ENCODE measurements around the gene ARHGEF7. TPM values are rescaled to one million over a fixed set of nuclear protein-coding genes. Genes with fewer than 3 reads are reported as not detected.

The ARHGEF7 gene
- total RNA-seq, 1 experiment from 2014 or later: 47.3 TPM

DNA sequence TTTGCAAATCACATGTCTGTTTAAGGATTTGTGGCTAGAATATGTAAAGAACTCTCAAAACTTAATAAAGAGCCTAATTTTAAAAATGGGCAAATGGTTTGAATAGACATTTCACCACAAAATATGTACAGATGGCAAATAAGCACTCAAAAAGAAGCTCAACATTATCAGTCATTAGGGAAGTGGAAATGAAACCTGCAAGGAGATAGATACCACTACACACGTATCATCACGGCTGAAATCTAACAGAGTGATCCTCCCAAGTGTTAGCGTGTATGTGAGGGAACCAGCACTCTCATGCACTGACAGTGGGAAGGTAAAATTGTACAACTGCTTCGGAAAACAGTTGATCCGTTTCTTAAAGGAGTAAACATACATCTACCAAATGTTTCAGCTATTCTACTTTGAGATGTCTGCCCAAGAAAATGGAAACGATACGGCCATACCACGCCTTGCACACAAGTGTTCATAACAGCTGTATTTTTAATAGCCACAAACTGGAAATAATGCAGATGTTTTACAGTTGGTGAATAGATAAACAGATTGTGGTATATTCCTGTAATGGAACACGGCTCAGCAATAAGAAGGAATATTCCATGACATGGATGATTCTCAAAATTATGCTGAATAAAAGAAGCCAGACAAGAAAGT is 14.5 kb downstream of the ARHGEF7 start (continued):
- TF ChIP-seq, protein P1, sequence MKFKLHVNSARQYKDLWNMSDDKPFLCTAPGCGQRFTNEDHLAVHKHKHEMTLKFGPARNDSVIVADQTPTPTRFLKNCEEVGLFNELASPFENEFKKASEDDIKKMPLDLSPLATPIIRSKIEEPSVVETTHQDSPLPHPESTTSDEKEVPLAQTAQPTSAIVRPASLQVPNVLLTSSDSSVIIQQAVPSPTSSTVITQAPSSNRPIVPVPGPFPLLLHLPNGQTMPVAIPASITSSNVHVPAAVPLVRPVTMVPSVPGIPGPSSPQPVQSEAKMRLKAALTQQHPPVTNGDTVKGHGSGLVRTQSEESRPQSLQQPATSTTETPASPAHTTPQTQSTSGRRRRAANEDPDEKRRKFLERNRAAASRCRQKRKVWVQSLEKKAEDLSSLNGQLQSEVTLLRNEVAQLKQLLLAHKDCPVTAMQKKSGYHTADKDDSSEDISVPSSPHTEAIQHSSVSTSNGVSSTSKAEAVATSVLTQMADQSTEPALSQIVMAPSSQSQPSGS (CRISPR knock-in tag; IDR thresholded peaks at IDR 0.05; ENCODE audit: borderline replicate concordance, low read depth): no peak
- no peak for TF ChIP-seq CREM (CRISPR knock-in tag; IDR thresholded peaks at IDR 0.05)
- no peak for TF ChIP-seq TEAD4 (CRISPR knock-in tag; IDR thresholded peaks at IDR 0.05)
- TF ChIP-seq PRRX2 (CRISPR knock-in tag; IDR thresholded peaks at IDR 0.05): no peak
- no peak for TF ChIP-seq ZNF232 (CRISPR knock-in tag; IDR thresholded peaks at IDR 0.05)
- TF ChIP-seq NFYB (CRISPR knock-in tag; conservative IDR thresholded peaks at IDR 0.05; ENCODE audit: low read depth): no peak

DNA sequence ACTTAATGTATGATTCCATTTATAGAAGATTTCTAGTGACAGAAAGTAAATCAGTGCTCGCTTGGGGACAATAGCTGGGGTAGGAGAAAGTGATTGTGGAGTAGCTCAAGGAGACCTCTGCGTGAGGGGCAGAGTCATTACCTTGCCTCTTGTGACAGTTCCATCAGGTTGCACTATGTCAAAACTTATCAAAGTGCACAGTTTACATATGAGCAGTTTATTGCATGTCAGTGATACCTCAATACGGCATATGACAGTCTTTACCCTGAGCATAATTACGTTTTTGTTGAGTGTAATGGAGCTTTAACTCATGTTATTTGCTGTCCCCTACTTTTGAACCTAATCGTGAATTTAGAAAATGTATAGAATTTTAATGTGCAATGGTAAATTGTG is 15.0 kb downstream of the ARHGEF7 start:
- Mint-ChIP-seq H3K4me1 (no peaks in the 10 kb centered on the region), H3K27me3 (ENCODE audit: low read depth) (peaks cover 9% of the 10 kb centered on the region; the same call in 1 of the 2 replicates), H3K36me3 (no peaks in the 10 kb centered on the region), H3K9me3 (peaks cover 5% of the 10 kb centered on the region; the same call in 1 of the 2 replicates), H3K27ac (no peak overlapping the region), H3K4me3 (no peak overlapping the region)
- ChIA-PET POLR2A (no interaction called here), CTCF (no interaction called here)
- ATAC-seq (no peak), DNase-seq (ENCODE audit: low spot score) (no peak)
- TF ChIP-seq, protein P2, sequence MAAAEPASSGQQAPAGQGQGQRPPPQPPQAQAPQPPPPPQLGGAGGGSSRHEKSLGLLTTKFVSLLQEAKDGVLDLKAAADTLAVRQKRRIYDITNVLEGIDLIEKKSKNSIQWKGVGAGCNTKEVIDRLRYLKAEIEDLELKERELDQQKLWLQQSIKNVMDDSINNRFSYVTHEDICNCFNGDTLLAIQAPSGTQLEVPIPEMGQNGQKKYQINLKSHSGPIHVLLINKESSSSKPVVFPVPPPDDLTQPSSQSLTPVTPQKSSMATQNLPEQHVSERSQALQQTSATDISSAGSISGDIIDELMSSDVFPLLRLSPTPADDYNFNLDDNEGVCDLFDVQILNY (CRISPR knock-in tag; IDR thresholded peaks at IDR 0.05): no peak
- TF ChIP-seq ETV6 (CRISPR knock-in tag; IDR thresholded peaks at IDR 0.05): no peak

DNA sequence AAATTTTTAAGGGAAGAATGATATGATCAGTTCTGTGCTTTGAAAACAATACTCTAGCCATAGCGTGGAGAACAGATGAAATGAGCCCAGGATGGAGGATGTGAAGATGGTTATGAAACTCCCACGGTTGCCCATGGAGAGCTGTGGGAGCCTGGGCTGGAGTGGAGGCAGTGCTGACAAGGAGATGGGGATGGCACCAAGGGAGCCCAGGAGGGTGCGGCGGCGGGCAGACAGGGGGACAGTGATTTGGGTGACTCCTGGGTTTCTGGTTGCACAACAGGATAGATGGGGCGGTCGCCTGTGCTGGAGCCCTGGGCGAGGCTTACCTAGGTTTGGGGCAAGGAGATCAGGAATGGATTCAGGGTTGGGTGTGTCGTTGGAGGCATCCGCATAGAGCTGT is 15.9 kb downstream of the ARHGEF7 start:
- Mint-ChIP-seq H3K4me3 (no peak overlapping the region), H3K27ac (no peak overlapping the region), H3K36me3 (no peaks in the 10 kb centered on the region), H3K4me1 (no peaks in the 10 kb centered on the region), H3K27me3 (ENCODE audit: low read depth) (peaks cover 9% of the 10 kb centered on the region), H3K9me3 (peaks cover 5% of the 10 kb centered on the region; the same call in 1 of the 2 replicates)
- POLR2A ChIA-PET: no interaction called here
- ATAC-seq (no peak), DNase-seq (ENCODE audit: low spot score) (no peak)
- CTCF ChIA-PET: no interaction called here
- TF ChIP-seq CREB1 (CRISPR knock-in tag; IDR thresholded peaks at IDR 0.05) (no peak), GABPB1 (CRISPR knock-in tag; IDR thresholded peaks at IDR 0.05) (no peak), ATF1 (CRISPR knock-in tag; IDR thresholded peaks at IDR 0.05) (no peak), ZNF423 (CRISPR knock-in tag; IDR thresholded peaks at IDR 0.05) (no peak), ZNF671 (CRISPR knock-in tag; IDR thresholded peaks at IDR 0.05) (no peak), SMAD4 (CRISPR knock-in tag; IDR thresholded peaks at IDR 0.05) (no peak), TCF7 (CRISPR knock-in tag; IDR thresholded peaks at IDR 0.05; ENCODE audit: low read depth) (no peak), CREM (CRISPR knock-in tag; IDR thresholded peaks at IDR 0.05) (no peak), GTF2I (CRISPR knock-in tag; conservative IDR thresholded peaks at IDR 0.05) (no peak), ETV6 (CRISPR knock-in tag; IDR thresholded peaks at IDR 0.05) (no peak)
- TF ChIP-seq, protein P1 (CRISPR knock-in tag; IDR thresholded peaks at IDR 0.05; ENCODE audit: borderline replicate concordance, low read depth): no peak
- TF ChIP-seq, protein P3, sequence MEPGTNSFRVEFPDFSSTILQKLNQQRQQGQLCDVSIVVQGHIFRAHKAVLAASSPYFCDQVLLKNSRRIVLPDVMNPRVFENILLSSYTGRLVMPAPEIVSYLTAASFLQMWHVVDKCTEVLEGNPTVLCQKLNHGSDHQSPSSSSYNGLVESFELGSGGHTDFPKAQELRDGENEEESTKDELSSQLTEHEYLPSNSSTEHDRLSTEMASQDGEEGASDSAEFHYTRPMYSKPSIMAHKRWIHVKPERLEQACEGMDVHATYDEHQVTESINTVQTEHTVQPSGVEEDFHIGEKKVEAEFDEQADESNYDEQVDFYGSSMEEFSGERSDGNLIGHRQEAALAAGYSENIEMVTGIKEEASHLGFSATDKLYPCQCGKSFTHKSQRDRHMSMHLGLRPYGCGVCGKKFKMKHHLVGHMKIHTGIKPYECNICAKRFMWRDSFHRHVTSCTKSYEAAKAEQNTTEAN (CRISPR knock-in tag; IDR thresholded peaks at IDR 0.05): no peak
- TF ChIP-seq, protein P4, sequence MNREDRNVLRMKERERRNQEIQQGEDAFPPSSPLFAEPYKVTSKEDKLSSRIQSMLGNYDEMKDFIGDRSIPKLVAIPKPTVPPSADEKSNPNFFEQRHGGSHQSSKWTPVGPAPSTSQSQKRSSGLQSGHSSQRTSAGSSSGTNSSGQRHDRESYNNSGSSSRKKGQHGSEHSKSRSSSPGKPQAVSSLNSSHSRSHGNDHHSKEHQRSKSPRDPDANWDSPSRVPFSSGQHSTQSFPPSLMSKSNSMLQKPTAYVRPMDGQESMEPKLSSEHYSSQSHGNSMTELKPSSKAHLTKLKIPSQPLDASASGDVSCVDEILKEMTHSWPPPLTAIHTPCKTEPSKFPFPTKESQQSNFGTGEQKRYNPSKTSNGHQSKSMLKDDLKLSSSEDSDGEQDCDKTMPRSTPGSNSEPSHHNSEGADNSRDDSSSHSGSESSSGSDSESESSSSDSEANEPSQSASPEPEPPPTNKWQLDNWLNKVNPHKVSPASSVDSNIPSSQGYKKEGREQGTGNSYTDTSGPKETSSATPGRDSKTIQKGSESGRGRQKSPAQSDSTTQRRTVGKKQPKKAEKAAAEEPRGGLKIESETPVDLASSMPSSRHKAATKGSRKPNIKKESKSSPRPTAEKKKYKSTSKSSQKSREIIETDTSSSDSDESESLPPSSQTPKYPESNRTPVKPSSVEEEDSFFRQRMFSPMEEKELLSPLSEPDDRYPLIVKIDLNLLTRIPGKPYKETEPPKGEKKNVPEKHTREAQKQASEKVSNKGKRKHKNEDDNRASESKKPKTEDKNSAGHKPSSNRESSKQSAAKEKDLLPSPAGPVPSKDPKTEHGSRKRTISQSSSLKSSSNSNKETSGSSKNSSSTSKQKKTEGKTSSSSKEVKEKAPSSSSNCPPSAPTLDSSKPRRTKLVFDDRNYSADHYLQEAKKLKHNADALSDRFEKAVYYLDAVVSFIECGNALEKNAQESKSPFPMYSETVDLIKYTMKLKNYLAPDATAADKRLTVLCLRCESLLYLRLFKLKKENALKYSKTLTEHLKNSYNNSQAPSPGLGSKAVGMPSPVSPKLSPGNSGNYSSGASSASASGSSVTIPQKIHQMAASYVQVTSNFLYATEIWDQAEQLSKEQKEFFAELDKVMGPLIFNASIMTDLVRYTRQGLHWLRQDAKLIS (CRISPR knock-in tag; IDR thresholded peaks at IDR 0.05; ENCODE audit: borderline replicate concordance): no peak
- TF ChIP-seq, protein P5, sequence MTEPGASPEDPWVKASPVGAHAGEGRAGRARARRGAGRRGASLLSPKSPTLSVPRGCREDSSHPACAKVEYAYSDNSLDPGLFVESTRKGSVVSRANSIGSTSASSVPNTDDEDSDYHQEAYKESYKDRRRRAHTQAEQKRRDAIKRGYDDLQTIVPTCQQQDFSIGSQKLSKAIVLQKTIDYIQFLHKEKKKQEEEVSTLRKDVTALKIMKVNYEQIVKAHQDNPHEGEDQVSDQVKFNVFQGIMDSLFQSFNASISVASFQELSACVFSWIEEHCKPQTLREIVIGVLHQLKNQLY (CRISPR knock-in tag; IDR thresholded peaks at IDR 0.05): no peak
- TF ChIP-seq, protein P6, sequence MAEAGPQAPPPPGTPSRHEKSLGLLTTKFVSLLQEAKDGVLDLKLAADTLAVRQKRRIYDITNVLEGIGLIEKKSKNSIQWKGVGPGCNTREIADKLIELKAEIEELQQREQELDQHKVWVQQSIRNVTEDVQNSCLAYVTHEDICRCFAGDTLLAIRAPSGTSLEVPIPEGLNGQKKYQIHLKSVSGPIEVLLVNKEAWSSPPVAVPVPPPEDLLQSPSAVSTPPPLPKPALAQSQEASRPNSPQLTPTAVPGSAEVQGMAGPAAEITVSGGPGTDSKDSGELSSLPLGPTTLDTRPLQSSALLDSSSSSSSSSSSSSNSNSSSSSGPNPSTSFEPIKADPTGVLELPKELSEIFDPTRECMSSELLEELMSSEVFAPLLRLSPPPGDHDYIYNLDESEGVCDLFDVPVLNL (CRISPR knock-in tag; IDR thresholded peaks at IDR 0.05; ENCODE audit: borderline replicate concordance, low read depth): no peak
